NCI-H2081 treated with DMSO at 0.1 percent for 48 hours (cell line): ENCODE data around the gene ZNF346.

Experiments
- DNase-seq: peaks from one replicate; lab custom pipeline; 2025; lab: John Stamatoyannopoulos, UW

ZNF346 gene

DNA sequence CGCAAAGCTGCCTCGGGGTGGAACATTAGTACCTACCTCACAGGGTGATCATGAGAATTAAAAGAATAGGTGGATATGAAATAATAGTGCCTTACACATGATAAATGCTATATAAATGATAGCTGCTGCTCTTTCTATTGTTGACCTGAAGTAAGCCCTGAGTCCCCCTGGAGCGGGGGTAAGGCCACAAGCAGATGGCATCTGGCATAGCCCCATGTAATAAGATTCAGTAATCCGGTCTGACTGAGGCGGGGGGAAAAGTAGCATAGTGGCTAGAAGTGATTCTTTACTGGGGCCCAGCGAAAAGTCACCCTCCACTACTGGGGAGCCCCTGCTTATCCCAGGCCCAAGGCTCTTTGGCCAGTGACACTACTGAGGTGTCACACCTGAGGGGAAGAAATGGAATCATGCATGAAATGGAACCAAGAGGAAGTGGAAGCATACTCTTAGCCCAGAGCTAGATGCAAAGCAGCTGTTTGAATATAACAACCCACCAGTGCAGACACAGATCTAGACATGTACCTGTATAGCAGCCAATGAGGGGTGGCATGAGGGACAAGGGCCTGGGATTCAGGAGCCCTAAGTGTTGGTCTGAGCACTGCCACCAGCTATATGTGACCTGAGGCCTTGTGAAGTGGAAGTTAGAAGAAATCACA lies 48.2 kb downstream of the ZNF346 start:
- no peak for DNase-seq

DNA sequence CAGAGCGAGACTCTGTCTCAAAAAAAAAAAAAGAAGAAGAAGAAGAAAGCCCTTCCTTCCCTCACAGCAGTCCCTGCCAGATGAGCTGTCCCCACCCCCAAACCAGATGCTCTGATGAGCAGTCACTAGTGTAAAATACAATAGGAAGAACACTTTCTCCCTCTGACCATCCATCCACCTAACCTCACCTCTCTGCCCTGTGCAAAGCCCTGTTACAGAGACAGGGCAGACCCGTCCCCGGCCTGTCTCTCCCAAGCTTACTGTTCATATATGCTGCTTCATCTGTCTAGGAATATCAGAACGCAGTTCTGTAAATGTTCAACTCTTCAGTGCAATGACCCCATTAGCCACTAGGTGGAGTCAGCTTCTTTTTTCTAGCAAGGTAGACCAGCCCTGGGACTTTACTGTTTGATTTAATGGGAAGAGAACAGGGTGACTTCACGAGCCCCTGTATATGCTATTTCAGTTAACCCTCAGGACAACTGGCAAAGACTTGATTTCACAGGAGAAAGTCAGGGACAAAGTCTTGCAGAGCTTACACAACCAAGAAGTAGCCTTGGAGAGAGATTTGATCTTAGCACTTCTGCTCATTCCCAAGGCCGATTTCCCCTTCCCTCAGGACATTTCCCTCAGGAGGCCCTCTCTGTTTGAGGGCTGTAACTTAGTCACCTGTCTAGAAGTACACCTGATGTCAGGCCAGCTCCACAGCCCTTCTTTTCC lies 49.3 kb downstream of the ZNF346 start:
- peak; percentile 29 for DNase-seq

DNA sequence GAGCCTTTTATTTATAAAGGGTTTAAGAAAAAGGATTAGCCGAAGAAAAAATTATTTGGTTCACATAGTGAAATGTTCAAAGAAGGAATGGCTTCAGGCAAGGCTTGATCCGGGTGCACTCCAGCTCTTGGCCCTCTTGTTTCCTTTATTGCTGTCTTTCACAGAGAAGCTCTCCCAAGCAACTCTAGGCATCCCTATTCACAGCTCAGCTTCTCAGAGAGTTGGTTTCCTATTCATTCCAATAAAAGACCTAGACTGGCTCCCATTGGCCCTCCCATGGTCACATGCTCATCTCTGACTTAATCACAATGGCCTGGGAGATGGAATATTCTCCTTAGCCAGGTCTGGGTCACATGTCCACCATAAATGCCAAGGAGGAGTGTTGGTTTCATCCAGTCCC lies 54.8 kb downstream of the ZNF346 start:
- no peak for DNase-seq

DNA sequence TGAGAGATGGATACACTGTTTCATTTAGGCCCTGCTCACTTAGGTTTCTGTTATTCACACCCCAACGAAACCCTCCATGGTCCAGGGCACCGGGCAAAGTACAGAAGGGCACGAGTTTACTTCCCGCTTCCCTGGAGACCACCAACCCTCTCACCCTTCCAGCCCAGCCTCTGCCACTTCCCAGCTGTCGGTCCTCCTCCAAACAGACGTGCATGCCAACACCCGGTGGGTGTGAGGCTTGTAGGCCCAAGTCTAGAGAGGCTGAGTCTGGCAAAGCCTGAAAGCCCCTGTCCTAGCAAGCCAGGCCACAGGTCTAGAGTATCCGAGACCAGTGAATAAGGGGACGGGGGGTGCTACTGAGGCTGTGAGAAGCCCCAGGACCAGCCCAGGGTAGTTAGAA lies 57.1 kb downstream of the ZNF346 start:
- DNase-seq = no peak

DNA sequence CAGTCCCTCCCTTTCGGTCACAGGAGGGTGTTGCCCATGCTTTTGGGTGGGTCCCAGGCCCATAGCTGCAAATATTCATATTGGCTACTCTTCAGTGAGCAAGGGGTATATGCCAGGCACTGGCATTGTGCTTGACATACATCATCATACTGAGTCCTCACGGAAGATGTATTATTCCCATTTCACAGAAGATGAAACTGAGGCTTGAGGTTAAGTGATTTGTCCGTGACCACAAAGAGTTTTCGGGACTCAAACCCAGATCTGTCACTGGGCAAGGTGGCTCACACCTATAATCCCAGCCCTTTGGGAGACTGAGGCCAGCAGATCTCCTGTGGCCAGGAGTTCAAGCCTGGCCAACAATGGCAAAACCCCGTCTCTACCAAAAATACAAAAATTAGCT lies 57.8 kb downstream of the ZNF346 start:
- DNase-seq = no peak

DNA sequence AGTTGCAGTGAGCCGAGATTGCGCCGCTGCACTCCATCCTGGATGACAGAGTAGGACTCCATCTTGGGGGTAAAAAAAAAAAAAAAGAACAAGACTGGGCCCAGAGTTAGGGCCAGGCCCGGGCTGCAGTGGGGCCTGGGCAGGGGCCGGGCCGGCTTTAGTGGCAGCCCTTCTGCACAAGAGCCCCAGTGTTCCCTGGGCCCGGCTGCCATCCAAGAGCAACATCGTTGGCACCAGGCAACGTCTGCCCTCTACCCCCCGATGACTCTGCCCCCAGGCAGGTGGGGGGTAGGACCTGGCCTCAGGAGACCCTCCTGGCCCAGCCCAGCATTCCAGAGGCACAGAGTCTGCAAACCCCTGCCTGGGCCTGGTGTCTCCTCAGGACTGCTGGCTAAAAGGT lies 59.4 kb downstream of the ZNF346 start:
- DNase-seq = no peak

DNA sequence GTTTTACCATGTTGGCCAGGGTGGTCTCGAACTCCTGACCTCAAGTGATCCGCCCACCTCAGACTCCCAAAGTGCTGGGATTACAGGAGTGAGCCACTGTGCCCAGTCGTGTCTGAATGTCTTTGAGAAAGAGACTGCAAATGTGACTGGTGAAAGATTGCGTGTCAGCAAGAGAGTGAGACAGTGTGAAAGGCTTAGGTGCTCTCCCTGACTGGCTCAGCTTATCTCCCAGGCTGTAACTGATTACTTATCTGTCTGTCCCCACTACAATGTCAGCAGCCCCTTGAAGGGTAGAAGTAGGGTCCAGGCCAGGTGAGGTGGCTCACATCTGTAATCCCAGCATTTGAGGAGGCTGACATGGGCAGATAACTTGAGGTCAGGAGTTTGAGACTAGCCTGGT lies 60.9 kb downstream of the ZNF346 start:
- DNase-seq = no peak

DNA sequence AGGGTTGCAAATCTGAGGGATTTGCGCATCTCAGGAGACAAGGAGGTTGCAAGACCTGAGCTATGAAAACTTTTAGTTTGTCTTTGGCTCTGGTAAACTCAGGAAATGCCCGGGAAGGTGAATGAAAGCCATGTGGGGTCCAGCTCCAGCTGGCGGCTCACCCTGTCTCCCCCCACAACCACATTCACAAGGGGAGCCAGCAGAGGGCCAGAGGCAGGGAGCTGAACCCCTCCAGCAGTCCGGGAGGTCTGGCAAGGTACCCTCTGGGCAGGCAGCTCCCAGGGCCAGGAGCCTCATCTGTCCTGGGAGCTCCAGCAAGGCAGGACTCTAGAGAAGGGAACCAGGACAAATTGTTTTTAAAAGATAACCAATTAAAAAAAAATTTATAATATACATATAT lies 61.7 kb downstream of the ZNF346 start:
- no peak for DNase-seq

DNA sequence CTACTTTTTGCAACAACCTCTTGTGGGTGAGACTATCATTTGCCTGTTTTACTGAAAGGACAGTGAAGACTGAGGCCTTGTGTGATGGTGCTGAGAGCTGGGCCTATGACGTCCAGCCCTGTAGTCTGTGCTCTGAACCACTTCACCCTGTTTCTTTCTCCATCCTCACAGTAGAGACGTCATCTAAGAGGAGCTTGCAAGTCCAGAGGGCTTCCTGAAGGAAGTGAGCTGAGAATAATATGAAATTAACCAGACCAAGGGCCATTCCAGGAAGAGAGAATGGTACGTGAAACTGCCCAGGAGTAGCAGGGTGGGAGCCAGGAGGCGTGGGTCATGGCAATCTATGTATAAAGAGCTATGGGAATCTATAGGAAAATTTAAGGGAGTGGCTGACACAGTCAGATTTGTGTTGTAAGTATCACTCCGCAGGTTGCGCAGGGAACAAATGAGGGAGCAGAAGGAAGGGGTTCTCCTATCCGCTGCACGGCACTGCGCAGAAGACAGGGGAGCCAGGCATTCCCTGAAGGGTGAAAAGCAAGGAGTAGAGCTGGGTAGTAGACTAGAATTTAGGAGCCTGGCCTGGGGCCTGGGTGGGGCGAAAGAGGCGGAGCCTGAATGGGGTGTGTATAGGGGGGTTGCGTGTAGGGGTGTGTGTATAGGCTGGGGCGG lies 63.6 kb downstream of the ZNF346 start:
- no peak for DNase-seq

DNA sequence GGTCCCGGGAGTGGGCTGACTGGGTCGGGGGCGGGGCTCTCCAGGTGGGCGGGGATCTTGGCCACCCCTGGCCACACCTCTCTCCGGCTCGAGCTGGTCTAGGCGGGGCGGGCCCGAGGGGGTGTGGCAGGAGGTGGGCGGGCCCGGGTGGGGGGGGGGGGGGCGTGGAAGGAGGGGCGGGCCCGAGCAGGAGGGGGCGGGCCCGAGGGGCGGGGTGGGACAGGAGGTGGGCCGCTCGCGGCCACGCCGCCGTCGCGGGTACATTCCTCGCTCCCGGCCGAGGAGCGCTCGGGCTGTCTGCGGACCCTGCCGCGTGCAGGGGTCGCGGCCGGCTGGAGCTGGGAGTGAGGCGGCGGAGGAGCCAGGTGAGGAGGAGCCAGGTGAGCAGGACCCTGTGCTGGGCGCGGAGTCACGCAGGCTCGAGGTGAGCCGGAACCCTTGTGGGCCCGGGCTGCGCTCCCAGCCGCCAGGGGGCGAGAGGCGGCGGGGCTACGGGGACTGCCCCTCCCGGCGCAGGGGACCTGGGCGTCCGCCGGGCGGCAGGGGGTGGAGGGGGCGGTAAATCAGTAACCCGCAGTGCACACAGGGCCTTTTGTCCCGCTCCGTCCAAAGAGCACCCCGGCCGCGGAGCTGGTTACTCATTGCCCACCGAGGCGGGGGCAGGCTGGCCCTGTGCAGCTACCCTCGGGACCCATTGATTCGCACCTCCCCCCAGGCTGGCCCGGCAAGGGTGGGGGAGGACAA lies 64.3 kb downstream of the ZNF346 start, which contains the start of gene FGFR4:
TSS of gene FGFR4 (plus strand) at position 262 of the 744 bp plus-strand sequence. CDS start 2,688 bp downstream, outside the sequence.
- no peak for DNase-seq

DNA sequence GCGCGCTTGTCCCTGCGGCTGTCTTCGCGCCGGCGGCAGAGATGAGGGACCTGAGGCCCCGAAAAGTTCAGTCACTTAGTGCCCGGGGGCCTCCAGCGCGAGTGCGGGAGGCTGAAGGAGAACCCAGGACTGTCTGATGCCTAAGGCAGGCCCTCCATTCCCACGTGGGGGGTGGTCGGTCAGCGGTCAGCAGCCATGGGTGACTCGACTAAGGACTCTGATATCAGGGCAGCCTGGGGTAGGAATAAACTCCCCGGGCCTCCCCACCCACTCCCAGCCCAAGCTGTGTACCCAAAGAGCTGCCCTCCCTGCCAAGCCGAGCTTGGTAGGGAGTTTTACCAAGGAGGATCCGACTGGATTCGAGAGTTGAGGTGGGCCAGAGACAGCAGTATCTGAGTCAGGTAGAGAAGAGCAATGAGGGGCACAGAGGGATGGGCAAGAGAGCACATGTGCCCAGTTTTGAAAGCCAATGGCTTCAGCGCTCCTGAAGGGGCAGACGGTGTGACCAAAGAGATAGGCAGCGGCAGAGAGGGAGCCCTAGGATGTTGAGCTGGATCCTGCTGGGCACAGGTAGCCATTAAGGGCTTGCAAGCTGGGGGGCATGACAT lies 65.0 kb downstream of the ZNF346 start:
- DNase-seq = no peak

DNA sequence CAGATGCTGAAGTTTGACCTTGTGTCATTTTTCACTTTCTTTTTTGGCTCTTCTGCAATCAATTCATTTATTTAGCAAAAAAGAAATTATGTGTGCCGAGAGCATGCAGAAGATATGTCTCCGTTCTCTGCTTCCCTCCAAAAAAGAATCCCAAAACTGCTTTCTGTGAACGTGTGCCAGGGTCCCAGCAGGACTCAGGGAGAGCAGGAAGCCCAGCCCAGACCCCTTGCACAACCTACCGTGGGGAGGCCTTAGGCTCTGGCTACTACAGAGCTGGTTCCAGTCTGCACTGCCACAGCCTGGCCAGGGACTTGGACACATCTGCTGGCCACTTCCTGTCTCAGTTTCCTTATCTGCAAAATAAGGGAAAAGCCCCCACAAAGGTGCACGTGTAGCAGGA lies 66.6 kb downstream of the ZNF346 start:
- no peak for DNase-seq

DNA sequence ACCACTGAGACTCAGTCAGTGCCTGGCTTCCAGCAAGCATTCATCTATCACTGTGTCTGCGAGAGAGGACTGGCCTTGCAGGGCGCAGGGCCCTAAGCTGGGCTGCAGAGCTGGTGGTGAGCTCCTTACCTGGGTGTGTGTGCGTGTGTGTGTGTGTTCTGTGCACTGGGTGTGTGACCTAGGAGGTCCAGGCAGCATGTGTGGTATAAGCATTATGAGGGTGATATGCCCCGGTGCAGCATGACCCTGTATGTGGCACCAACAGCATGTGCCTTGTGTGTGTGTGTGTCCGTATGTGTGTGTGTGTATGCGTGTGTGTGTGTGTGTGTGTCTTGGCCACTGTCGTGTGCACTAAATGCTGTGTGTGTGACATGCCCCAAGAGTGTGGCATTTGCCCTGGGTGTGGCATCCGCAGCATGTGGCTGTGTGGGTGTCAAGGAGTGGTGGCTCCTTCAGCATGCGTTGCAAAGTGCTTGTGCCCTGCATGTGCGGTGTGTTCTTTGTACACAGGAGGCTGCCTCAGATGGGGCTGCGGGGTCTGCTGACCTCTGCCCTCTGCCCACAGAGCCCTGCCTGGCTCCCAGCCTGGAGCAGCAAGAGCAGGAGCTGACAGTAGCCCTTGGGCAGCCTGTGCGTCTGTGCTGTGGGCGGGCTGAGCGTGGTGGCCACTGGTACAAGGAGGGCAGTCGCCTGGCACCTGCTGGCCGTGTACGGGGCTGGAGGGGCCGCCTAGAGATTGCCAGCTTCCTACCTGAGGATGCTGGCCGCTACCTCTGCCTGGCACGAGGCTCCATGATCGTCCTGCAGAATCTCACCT lies 67.5 kb downstream of the ZNF346 start:
- DNase-seq = no peak

DNA sequence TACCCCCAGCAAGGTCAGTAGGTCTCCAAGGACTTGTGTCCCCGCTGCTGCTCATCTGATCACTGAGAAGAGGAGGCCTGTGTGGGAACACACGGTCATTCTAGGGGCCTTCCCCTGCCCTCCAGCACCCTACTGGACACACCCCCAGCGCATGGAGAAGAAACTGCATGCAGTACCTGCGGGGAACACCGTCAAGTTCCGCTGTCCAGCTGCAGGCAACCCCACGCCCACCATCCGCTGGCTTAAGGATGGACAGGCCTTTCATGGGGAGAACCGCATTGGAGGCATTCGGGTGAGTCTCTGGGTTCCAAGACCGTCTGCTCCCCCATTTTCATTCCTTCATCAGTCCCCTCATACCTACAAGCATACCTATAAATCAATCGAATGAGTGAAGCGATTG lies 68.3 kb downstream of the ZNF346 start:
- no peak for DNase-seq

DNA sequence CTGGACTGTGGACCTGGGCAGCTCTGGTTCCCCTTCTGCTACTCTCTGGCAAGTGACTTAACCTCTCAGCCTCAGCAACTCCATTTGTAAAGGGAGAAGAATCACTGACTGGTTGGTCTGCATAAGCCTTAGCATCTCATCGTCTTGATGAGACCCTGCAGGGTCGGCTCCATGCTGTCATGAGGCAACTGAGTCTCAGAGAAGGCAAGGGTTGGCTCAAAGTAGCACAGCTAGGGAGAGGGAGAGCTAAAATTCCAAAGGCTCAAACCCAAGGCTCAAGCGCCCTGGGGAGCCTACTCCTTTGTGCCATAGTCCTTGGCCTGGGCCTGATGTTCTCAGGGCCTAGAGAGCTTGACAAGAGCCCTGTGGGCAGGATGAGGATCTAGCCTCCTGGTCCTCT lies 68.7 kb downstream of the ZNF346 start:
- no peak for DNase-seq

DNA sequence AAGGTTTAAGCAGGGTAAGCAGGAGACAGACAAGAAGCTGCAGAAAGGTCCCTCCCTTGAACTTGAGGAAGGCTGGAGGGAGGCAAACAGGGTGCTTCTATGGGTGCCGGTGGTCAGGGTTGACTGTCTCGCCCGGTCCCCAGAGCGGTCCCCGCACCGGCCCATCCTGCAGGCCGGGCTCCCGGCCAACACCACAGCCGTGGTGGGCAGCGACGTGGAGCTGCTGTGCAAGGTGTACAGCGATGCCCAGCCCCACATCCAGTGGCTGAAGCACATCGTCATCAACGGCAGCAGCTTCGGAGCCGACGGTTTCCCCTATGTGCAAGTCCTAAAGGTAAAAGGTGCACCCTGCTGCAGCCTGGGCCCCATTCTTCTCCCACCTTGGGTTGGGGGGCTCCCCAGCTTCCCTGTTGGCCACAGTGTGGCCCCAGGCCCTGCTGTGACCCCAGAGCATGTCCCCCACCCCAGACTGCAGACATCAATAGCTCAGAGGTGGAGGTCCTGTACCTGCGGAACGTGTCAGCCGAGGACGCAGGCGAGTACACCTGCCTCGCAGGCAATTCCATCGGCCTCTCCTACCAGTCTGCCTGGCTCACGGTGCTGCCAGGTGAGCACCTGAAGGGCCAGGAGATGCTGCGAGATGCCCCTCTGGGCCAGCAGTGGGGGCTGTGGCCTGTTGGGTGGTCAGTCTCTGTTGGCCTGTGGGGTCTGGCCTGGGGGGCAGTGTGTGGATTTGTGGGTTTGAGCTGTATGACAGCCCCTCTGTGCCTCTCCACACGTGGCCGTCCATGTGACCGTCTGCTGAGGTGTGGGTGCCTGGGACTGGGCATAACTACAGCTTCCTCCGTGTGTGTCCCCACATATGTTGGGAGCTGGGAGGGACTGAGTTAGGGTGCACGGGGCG lies 69.9 kb downstream of the ZNF346 start:
- DNase-seq = no peak

DNA sequence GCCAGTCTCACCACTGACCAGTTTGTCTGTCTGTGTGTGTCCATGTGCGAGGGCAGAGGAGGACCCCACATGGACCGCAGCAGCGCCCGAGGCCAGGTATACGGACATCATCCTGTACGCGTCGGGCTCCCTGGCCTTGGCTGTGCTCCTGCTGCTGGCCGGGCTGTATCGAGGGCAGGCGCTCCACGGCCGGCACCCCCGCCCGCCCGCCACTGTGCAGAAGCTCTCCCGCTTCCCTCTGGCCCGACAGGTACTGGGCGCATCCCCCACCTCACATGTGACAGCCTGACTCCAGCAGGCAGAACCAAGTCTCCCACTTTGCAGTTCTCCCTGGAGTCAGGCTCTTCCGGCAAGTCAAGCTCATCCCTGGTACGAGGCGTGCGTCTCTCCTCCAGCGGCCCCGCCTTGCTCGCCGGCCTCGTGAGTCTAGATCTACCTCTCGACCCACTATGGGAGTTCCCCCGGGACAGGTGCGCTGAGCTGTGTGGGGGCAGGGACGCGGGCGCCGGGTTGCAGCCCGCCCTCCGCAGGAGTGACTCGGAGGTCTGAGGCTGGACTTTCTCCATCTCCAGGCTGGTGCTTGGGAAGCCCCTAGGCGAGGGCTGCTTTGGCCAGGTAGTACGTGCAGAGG lies 70.7 kb downstream of the ZNF346 start:
- DNase-seq = no peak

DNA sequence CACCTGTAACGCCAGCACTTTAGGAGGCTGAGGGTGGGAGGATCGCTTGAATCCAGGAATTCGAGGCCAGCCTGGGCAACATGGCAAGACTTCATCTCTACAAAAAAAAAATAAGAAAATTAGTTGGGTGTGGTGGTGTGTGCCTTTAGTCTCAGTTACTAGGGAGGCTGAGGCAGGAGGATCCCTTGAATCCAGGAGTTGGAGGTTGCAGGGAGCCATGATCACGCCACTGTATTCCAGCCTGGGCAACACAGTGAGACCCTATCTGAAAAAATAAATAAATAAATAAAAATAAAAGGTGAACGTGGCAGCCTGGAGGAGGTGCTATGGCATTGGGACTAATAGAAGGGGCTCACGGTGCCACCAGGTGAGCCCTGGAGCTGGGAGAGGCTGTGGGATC lies 71.3 kb downstream of the ZNF346 start:
- DNase-seq = no peak

DNA sequence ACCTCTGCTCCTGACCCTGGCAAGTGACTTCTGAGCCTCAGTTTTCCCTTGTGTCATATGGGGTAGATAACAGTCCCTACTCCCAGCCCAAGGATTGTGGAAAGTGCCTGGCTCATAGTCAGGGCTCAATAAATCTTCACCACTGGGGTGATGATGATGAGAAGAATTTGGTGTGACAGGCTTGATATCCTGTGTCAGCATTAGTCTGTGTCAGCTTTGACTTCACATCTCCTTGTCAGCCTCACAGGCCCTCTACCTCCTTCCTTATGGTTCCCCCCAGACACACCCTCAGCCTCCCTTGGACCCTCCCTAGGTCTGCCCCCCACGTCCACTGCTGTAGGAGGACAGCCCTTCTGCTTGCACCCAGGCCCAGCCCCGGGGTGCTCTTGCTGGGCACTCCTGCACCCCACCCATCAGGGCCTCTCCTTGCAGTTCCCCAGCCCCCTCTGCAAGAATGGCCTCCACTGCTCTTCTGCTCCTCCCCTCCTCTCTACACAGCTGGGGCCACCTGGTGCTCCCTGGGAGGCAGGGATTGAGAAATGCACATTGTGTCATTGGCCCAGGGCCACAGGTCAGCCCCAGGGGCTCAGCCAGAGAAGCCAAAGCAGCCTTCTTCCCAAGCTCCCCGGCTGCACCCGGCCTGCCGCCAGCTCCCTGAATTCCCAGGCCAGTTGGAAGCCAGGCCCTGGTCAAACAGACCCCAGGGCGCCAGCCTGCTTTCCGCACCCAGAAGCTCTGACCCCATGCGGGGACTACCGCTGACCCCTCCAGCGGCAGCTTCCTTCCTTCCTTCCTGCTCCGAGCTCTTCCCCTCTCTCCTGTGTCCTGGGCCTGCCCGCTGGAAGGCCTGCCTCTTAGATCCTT lies 72.0 kb downstream of the ZNF346 start:
- no peak for DNase-seq
